ENCODE data around the gene ANKRD10.
"Not testable (repeated sequence)": the region's sequence is repeated elsewhere in the genome, so short reads cannot be mapped to it uniquely, and the experiment has no call there.

- TF ChIP-seq EZH2phosphoT487 (conservative IDR thresholded peaks at IDR 0.05; ENCODE audit: low read length); CTCF (IDR thresholded peaks at IDR 0.05; ENCODE audit: insufficient read depth, low read length, poor library complexity, severe bottlenecking): not testable (repeated sequence)
Observed at GRCh38 chr13:110955072-110955503, 40.2 kb upstream of the ANKRD10 start.
